ENCODE measurements around the gene CILP2. TPM values are rescaled to one million over a fixed set of nuclear protein-coding genes. Genes with fewer than 3 reads are reported as not detected.

Gene CILP2
- total RNA-seq, 1 donor from 2014 or later: 1.0 TPM

GRCh38 chr19:19523177-19523576, 14.9 kb upstream of the CILP2 start:
- Histone ChIP-seq H3K36me3 (peaks cover 4% of the 10 kb centered on the region), H3K9ac (no peak overlapping the region), H3K9me3 (ENCODE audit: low read depth) (no peaks in the 10 kb centered on the region), H3K27ac (no peak overlapping the region), H3K4me2 (no peak overlapping the region), H3K27me3 (no peaks in the 10 kb centered on the region), H2AFZ (replicated peaks) (no peak overlapping the region), H3K4me3 (no peak overlapping the region), H3K4me1 (peaks cover 9% of the 10 kb centered on the region), H3K79me2 (ENCODE audit: low read depth) (peaks cover 82% of the 10 kb centered on the region), H3F3A (ENCODE audit: low read depth) (no peaks in the 10 kb centered on the region), H4K20me1 (ENCODE audit: low read depth) (peaks cover 70% of the 10 kb centered on the region)
- Mint-ChIP-seq H3K4me1 (peaks cover 32% of the 10 kb centered on the region), H3K9me3 (no peaks in the 10 kb centered on the region), H3K36me3 (peaks cover 19% of the 10 kb centered on the region), H3K27ac (no peak overlapping the region), H3K27me3 (ENCODE audit: insufficient read depth, low read depth) (peaks cover 2% of the 10 kb centered on the region), H3K4me3 (no peak overlapping the region)
- DNase-seq (ENCODE audit: low spot score): no peak
- TF ChIP-seq EZH2phosphoT487 (IDR thresholded peaks at IDR 0.05) (no peak), CTCF (IDR thresholded peaks at IDR 0.05) (no peak), EZH2 (IDR thresholded peaks at IDR 0.05) (no peak)

GRCh38 chr19:19524053-19524452, 14.0 kb upstream of the CILP2 start:
- peaks cover 77% of the 10 kb centered on the region for H4K20me1 ChIP-seq (ENCODE audit: low read depth)
- H3K79me2 ChIP-seq (ENCODE audit: low read depth): peaks cover 73% of the 10 kb centered on the region
- peaks cover 35% of the 10 kb centered on the region for H3K4me1 Mint-ChIP-seq

GRCh38 chr19:19525611-19526380, 12.3 kb upstream of the CILP2 start:
- no peak for DNase-seq (ENCODE audit: low spot score)
- Histone ChIP-seq H3K27ac (no peak overlapping the region), H4K20me1 (ENCODE audit: low read depth) (peaks cover 79% of the 10 kb centered on the region)

More at GRCh38 chr19:19524053-19524452, 14.0 kb upstream of the CILP2 start:
- H3K36me3 Mint-ChIP-seq: peaks cover 19% of the 10 kb centered on the region
- Histone ChIP-seq H3K36me3 (peaks cover 4% of the 10 kb centered on the region), H3K27me3 (no peaks in the 10 kb centered on the region), H3K4me3 (no peak overlapping the region), H2AFZ (replicated peaks) (no peak overlapping the region), H3K9me3 (ENCODE audit: low read depth) (no peaks in the 10 kb centered on the region), H3K27ac (no peak overlapping the region), H3K9ac (no peak overlapping the region), H3K4me2 (no peak overlapping the region), H3K4me1 (peaks cover 9% of the 10 kb centered on the region), H3F3A (ENCODE audit: low read depth) (peaks cover 3% of the 10 kb centered on the region)
- peaks cover 5% of the 10 kb centered on the region for H3K27me3 Mint-ChIP-seq (ENCODE audit: insufficient read depth, low read depth)
- H3K4me3 Mint-ChIP-seq: no peak overlapping the region
- TF ChIP-seq EZH2phosphoT487 (IDR thresholded peaks at IDR 0.05): no peak
- no peak for TF ChIP-seq EZH2 (IDR thresholded peaks at IDR 0.05)
- no peak for TF ChIP-seq CTCF (IDR thresholded peaks at IDR 0.05)
- DNase-seq (ENCODE audit: low spot score): no peak
- H3K9me3 Mint-ChIP-seq: no peaks in the 10 kb centered on the region
- H3K27ac Mint-ChIP-seq: no peak overlapping the region

More at GRCh38 chr19:19525611-19526380, 12.3 kb upstream of the CILP2 start:
- Mint-ChIP-seq H3K27ac (peak overlapping the region; percentile 83), H3K4me3 (no peak overlapping the region), H3K4me1 (peaks cover 44% of the 10 kb centered on the region), H3K36me3 (peaks cover 6% of the 10 kb centered on the region), H3K9me3 (no peaks in the 10 kb centered on the region), H3K27me3 (ENCODE audit: insufficient read depth, low read depth) (peaks cover 5% of the 10 kb centered on the region)
- Histone ChIP-seq H3K9me3 (ENCODE audit: low read depth) (no peaks in the 10 kb centered on the region), H3K27me3 (no peaks in the 10 kb centered on the region), H2AFZ (replicated peaks) (no peak overlapping the region), H3K9ac (no peak overlapping the region), H3K4me1 (peaks cover 9% of the 10 kb centered on the region), H3K36me3 (peaks cover 4% of the 10 kb centered on the region), H3K4me3 (no peak overlapping the region), H3K79me2 (ENCODE audit: low read depth) (peaks cover 56% of the 10 kb centered on the region), H3K4me2 (no peak overlapping the region), H3F3A (ENCODE audit: low read depth) (peaks cover 3% of the 10 kb centered on the region)
- TF ChIP-seq EZH2 (IDR thresholded peaks at IDR 0.05) (no peak), EZH2phosphoT487 (IDR thresholded peaks at IDR 0.05) (no peak), CTCF (IDR thresholded peaks at IDR 0.05) (no peak)

Measured in neural progenitor cell (in vitro differentiated cells).